ENCODE results near the gene GLTPD2. TPM values are rescaled to one million over a fixed set of nuclear protein-coding genes. Genes with fewer than 3 reads are reported as not detected.

Gene GLTPD2
- total RNA-seq, 1 experiment from 2014 or later, result not detected

GRCh38 chr17:4786106-4786511 is 2.7 kb upstream of the GLTPD2 start, which contains the start of gene VMO1:
Gene VMO1 (minus strand): TSS chr17:4786364. CDS start chr17:4786352, 12 bp downstream.
- TF ChIP-seq SRF (IDR thresholded peaks at IDR 0.05; ENCODE audit: low read depth), result no peak
- no peak for TF ChIP-seq ZBTB33 (IDR thresholded peaks at IDR 0.05; ENCODE audit: extremely low read depth, insufficient replicate concordance, low read length)
- no peak for TF ChIP-seq REST (IDR thresholded peaks at IDR 0.05; ENCODE audit: low read depth)
- no peak for TF ChIP-seq JUND (IDR thresholded peaks at IDR 0.05)
- TF ChIP-seq POLR2AphosphoS5 (IDR thresholded peaks at IDR 0.05; ENCODE audit: low read depth, low read length), result no peak
- TF ChIP-seq, protein P1, sequence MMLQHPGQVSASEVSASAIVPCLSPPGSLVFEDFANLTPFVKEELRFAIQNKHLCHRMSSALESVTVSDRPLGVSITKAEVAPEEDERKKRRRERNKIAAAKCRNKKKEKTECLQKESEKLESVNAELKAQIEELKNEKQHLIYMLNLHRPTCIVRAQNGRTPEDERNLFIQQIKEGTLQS (IDR thresholded peaks at IDR 0.05), result no peak
- no peak for TF ChIP-seq POLR2A (IDR thresholded peaks at IDR 0.05; ENCODE audit: borderline replicate concordance, extremely low read depth, insufficient read depth, insufficient read length)
- TF ChIP-seq SP1 (IDR thresholded peaks at IDR 0.05; ENCODE audit: low read depth), result no peak
- no peak for TF ChIP-seq CBX3 (IDR thresholded peaks at IDR 0.05; ENCODE audit: low read depth)
- no peak for TF ChIP-seq FOSL1 (IDR thresholded peaks at IDR 0.05; ENCODE audit: low read depth)
- TF ChIP-seq YY1 (IDR thresholded peaks at IDR 0.05; ENCODE audit: extremely low read depth, insufficient replicate concordance, low read depth, low read length), result no peak
- TF ChIP-seq RAD21 (IDR thresholded peaks at IDR 0.05; ENCODE audit: low read depth), result no peak
- no peak for TF ChIP-seq ZFX (IDR thresholded peaks at IDR 0.05)
- TF ChIP-seq EZH2 (IDR thresholded peaks at IDR 0.05), result no peak
- TF ChIP-seq, protein P2, sequence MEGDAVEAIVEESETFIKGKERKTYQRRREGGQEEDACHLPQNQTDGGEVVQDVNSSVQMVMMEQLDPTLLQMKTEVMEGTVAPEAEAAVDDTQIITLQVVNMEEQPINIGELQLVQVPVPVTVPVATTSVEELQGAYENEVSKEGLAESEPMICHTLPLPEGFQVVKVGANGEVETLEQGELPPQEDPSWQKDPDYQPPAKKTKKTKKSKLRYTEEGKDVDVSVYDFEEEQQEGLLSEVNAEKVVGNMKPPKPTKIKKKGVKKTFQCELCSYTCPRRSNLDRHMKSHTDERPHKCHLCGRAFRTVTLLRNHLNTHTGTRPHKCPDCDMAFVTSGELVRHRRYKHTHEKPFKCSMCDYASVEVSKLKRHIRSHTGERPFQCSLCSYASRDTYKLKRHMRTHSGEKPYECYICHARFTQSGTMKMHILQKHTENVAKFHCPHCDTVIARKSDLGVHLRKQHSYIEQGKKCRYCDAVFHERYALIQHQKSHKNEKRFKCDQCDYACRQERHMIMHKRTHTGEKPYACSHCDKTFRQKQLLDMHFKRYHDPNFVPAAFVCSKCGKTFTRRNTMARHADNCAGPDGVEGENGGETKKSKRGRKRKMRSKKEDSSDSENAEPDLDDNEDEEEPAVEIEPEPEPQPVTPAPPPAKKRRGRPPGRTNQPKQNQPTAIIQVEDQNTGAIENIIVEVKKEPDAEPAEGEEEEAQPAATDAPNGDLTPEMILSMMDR (IDR thresholded peaks at IDR 0.05 in 2 of 3, conservative IDR thresholded peaks at IDR 0.05 in 1 of 3; ENCODE audit: borderline replicate concordance in 1 of 3, insufficient read depth in 1 of 3, low read depth in 2 of 3, low read length in 2 of 3), result no peak
- no peak for TF ChIP-seq ELF1 (IDR thresholded peaks at IDR 0.05; ENCODE audit: borderline replicate concordance, low read depth)
- TF ChIP-seq, protein P3, sequence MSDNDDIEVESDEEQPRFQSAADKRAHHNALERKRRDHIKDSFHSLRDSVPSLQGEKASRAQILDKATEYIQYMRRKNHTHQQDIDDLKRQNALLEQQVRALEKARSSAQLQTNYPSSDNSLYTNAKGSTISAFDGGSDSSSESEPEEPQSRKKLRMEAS (IDR thresholded peaks at IDR 0.05), result no peak
- no peak for TF ChIP-seq EZH2phosphoT487 (IDR thresholded peaks at IDR 0.05; ENCODE audit: borderline replicate concordance)
- TF ChIP-seq CEBPB (IDR thresholded peaks at IDR 0.05; ENCODE audit: low read depth), result no peak
- Histone ChIP-seq H3K4me1 (ENCODE audit: control insufficient read depth in 1 of 2, insufficient read depth in 2 of 2, low read length in 2 of 2) (peaks cover 24 to 36% of the 10 kb centered on the region in 2 experiments), H4K20me1 (ENCODE audit: insufficient read depth) (no peaks in the 10 kb centered on the region), H3K36me3 (ENCODE audit: control insufficient read depth in 1 of 2, insufficient read depth in 2 of 2, low read length in 2 of 2) (no peaks in the 10 kb centered on the region), H3K9me3 (ENCODE audit: control insufficient read depth in 1 of 2, insufficient read depth in 1 of 2, low read depth in 1 of 2, low read length in 2 of 2) (no peaks in the 10 kb centered on the region), H3K79me2 (ENCODE audit: insufficient read depth, low read length) (peaks cover 8% of the 10 kb centered on the region; the same call in 1 of the 2 replicates), H3K9me2 (ENCODE audit: insufficient read depth) (no peaks in the 10 kb centered on the region), H3K4me2 (ENCODE audit: low read length) (no peak within 1 kb of the TSS), H3K4me3 (replicated peaks in 1 of 2; ENCODE audit: low read depth in 1 of 2, low read length in 2 of 2) (no peak within 1 kb of the TSS), H3K27me3 (ENCODE audit: insufficient read depth, low read length) (no peaks in the 10 kb centered on the region), H3K9ac (ENCODE audit: low read length) (no peak within 1 kb of the TSS), H3K27ac (ENCODE audit: low read depth, low read length) (peak within 1 kb of the TSS; percentile 22; the same call in 1 of the 2 replicates), H2AFZ (ENCODE audit: low read depth, low read length, poor library complexity, severe bottlenecking) (no peak within 1 kb of the TSS)
- RAD21 ChIA-PET (ENCODE audit: low non-redundant PET in 1 of 2, low total read pairs in 2 of 2, uncharacterized antibody in 2 of 2, unreplicated experiment in 2 of 2), result no interaction called here
- CTCF ChIA-PET, result no interaction called here
- no TSS peak for BruUV-seq (replicated peaks)
- ATAC-seq, result no peak
- POLR2A ChIA-PET, result no interaction called here
- DNase-seq (ENCODE audit: low read depth, low spot score), result no peak
- intact Hi-C loops (cut with micrococcal nuclease), result no loop called here

All from HCT116 (cell line).